GM21423 (cell line): ENCODE results near the gene ZDHHC8.

Experiments
- ATAC-seq: cut with Tn5 transposase; IDR thresholded peaks from one replicate; pipeline ENCODE4 v1.9.1; 2021; ENCODE audit warnings: mild to moderate bottlenecking, moderate library complexity; ENCODE audit not compliant: unreplicated experiment

The ZDHHC8 gene

DNA sequence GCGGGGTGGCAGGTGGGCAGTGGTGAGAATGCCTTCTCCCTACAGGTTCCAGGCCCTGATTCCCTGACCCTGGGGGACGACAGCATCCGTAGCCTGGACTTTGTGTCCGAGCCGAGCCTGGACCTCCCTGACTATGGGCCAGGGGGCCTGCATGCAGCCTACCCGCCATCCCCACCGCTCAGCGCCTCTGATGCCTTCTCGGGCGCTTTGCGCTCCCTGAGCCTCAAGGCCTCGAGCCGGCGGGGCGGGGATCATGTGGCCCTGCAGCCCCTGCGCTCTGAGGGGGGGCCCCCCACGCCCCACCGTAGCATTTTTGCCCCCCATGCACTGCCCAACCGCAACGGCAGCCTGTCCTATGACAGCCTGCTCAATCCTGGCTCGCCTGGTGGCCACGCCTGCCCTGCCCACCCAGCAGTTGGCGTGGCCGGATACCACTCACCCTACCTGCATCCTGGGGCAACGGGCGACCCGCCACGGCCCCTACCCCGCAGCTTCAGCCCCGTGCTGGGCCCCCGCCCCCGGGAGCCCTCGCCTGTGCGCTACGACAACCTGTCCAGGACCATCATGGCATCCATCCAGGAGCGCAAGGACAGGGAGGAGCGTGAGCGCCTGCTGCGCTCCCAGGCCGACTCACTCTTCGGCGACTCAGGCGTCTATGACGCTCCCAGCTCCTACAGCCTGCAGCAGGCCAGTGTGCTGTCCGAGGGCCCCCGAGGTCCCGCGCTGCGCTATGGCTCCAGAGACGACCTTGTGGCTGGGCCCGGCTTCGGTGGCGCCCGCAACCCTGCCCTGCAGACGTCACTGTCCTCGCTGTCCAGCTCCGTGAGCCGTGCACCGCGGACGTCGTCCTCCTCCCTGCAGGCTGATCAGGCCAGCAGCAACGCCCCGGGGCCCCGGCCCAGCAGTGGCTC, 11.4 kb downstream of the ZDHHC8 start:
- ATAC-seq = no peak

DNA sequence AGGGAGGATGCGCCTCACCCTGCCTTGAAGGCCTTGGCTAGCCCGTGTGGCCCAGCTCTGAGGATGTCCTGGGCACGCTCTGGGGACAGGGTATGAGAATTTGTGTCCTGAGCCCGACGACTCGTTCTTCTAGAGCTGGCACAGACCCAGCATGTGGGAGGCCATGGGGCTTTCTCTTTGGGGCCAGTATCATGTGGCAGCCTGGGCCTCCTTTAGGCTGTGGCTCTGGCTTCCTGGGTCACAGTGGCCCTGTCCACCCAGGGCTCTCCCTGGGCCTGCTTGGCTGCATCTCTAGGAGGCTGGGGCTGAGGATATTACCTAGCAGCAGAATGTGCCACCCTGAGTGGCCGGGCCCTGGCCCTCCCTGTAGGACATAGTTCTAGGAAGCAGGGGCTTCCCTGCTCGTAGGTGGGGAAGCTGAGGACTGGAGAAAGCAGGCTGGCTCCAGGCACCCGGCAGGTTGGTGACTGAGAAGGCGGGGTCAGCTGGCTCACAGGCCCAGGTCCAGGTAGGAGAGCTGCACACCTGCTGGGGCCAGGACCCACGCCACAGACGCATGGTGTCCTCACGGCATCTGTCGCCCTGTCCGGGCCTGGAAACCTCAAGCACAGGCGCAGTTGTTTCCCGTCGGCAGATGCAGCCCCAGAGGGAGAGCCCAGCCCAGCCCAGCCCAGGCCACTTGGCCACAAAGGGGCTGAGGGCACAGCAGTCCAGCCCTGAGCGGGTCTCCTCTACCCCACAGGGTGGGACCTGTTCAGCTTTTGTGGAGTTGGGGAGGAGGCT, 12.5 kb downstream of the ZDHHC8 start:
- ATAC-seq = no peak

DNA sequence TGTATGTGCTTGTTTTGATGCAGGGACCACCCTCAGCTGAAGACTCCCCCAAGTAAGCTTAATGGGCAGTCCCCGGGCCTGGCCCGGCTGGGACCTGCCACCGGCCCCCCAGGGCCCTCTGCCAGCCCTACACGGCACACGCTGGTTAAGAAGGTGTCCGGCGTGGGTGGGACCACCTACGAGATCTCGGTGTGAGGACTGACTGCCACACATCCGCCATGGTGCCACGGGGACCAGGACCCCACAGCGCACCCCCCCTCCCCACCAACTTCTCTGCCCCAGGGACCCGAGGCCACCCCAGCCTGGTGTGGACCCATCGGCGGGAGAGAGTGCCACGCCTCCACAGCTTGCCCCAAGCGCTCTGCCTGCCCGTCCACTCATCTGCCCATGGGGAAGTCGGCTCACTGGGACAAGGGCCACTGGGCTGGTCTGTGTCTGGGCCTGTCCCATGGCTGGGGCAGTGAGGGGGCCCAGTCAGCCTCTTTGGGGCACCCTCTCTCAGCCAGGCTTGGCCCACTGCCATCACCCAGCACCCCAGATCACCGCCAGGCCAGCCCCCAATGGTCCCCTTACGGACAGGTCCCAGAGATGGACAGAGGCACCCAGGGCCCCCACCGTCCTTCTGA, 13.7 kb downstream of the ZDHHC8 start:
- ATAC-seq = no peak

DNA sequence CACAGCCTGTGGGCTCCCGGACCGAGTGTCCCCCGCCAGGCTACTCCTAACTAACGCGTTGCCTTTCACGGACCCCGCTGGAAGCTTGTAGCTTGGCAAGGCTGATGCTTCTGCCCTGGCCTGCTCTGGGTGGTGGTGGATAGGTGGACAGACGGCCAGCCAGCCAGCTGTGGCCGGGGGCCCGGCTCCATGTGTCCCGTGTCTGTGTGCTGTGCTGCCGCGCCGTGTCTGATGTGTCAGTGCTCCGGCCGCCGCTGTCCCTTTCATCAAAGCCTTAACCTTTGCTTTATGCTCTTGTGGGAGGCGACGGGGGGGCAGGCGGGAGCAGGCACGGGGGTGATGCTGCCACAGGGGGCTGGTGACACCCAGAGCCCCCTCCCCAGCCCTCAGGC, 14.2 kb downstream of the ZDHHC8 start:
- no peak for ATAC-seq

DNA sequence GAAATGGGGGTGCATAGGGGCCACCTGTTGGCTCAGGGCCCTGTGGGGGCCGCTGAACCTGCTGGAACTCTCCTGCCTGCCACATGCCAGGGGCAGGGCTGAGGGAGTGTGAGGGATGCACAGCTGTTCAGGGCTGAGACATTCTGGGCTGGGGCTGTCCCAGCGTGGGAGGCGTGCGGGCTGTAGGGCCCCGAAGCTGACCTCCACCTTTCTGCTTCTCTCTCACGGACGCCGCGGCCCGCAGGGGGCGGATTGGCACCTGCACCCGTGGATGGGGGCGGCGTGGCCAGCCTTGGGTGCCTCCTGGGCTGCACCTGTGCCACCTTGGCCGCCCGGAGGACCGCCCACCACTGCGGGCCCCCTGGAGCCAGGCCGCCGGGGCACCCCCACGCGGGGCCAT, 15.2 kb downstream of the ZDHHC8 start:
- no peak for ATAC-seq

DNA sequence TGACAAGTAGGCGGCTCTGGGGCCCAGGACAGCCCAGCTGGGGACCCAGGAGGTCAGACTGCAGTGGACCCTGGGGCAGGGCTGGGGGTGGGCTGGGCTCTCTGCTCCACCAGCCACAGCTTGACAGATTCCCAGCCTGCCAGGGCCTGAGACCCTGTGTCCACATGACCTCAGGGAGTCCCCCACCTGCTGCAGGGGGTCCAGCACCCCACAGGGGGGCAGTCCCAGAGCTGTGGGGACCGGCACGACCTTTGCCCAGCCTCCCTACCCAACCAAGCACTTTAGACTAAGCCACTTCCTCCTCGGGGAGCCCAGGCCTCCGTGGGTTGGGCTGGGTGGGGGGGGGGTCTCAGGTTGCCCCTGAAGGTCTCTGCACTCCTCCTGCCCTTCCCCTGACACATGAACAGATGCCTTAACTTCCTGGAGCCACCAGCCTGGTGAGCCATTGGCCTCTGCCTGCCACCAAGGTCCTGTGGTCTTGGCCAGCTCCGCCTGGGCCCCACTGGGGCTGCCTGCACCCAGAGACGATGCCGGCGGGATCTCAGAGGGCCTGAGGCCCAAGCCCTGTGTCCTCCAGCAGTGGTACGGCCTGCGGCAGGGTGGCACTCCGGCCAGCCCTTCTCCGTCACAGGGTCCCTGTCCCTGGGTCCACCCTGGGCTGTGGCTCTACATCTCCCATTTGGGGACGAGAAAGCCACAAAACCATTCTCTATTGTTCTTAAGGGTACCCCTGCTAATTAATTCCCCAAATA, 15.8 kb downstream of the ZDHHC8 start:
- no peak for ATAC-seq

DNA sequence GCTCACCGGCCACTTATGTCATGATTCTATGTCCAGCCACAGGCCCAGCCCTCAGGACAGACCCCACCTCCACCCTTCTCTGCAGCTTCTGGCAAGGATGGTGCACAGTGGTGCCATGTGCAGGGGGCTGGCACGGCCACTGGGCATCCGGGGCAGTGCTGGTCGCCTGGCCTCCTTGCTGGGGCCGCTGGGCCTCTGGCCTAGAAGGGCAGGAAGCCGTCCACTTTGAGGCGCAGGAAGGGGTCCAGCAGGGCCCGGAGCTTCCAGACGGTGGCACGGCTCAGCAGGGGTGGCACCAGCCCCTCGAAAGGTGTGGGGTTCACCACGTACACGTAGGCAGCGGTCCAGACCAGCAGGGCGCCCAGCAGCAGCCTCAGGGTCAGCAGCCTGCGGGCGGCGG, 16.8 kb downstream of the ZDHHC8 start:
- no peak for ATAC-seq

DNA sequence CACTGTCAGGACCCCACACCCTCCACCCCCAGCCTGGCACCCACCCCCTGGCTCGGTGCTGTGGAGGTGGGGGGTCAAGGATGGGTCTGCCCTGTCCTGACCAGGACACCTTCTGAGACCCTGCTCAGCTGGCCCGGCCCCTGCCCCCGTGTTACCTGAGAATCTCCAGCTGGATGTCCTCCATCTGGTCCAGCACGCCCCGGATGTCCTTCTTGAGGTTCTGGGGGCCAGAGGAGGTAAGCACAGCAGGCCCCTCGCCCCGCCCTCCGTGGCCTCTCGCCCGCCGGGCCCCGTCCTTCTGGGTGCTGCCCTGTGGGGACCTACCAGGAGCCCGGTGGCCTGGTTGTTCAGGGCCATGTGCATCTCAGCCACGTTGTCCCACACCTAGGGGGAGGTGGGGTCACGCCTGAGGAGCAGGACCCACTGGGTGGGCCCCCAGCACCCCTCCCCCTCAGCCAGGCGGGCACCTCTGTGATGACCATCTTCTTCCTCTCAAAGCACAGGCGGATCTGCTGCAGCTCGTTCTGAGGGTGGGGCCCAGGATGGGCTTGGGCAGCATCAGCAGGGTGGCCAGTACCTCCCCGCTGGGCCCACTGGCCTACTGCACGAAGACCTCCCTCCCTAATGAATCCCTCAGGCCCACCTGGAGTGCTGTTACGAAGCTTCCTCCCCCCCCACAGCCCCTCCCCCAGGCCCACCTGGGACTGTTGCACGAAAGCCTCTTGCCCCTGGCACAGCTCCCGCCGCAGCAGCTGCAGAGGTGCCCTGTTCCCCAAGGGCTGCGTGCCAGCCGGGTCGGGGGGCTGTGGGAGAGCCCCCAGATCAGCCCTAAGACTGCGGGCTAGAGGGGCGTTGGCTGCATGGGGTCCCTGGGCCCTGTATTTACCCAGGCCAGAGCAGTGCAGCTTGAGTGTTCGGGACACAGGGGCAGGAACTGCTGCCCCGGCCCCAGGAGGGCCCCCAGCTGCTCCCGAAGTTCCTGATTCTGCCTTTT, 17.9 kb downstream of the ZDHHC8 start:
- ATAC-seq = no peak

DNA sequence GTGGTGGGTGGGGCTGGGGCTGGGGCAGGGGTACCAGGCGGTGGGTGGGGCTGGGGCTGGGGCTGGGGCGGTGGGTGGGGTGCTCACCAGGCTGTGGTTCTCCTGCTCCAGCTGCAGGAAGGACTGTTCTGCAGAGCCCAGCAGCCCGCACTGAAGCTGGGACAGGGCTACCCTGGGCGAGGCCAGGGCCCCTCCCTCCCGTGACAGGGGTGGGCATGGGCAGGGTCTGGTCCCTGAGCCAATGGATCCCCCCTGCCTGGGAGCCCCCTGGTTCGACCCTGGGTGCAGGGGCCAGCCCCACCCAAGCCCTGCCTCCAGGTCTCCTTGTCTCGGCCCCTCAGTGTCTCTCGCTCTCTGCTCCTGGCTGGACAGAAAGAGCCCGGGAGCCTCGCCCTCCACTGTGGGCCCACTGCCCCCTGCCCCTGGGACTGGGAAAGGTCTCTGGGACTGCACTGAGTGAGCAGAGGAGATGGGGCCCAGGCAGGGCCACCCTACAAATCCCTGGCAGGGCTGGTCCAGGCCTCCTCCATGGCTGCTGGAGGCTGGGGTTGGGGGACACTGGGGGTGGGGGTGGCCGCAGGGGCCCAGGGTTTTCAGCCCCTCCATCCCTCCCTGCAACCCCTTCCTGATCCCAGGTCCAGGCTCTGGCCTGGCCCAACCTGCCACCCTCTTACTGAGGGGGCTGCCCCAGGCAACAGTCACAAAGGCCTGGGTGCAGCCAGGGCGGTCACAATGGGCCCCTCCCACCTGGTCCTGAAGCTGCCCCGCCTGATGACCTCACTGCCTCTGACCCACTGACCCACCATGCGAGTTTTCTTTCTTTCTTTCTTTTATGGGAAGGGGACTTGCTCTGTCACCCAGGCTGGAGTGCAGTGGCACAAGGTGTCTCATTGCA, 19.0 kb downstream of the ZDHHC8 start, which contains the start of gene CCDC188:
TSS of gene CCDC188 (minus strand) at position 675 of the 895 bp plus-strand sequence. CDS start at position 606, 69 bp downstream.
- no peak for ATAC-seq

DNA sequence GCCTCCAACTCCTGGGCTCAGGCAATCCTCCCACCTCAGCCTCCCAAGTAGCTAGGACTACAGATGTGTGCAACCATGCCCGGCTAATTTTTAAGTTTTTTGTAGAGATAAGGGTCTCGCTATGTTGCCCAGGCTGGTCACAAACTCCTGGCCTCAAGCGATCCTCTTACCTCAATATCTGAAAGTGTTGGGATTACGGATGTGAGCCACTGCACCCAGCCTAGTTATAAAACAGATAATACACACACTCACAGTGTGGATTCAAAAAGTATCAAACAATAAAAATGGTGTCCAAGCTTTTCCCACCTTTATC, 19.6 kb downstream of the ZDHHC8 start:
- ATAC-seq = no peak

DNA sequence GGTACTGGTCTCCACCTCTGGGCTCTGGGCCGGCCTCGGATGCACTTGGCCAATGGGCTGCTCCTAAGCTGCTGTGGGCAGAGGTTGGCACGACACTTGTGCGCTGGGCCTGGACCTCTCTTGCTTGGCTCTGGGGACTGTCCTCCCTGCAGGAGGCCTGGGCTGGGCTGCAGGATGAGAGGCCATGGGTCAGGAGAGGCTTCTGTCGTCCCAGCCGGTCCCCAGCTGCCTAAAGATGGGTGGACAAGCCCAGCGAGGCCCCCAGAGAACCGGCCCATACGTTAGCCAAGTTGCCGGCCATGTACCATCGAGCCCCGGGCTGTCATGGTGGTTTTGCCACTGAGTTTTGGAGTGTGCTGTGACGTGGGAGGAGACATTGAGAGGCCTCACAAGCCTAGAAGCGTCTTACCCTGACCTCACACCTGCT, 20.9 kb downstream of the ZDHHC8 start:
- no peak for ATAC-seq

DNA sequence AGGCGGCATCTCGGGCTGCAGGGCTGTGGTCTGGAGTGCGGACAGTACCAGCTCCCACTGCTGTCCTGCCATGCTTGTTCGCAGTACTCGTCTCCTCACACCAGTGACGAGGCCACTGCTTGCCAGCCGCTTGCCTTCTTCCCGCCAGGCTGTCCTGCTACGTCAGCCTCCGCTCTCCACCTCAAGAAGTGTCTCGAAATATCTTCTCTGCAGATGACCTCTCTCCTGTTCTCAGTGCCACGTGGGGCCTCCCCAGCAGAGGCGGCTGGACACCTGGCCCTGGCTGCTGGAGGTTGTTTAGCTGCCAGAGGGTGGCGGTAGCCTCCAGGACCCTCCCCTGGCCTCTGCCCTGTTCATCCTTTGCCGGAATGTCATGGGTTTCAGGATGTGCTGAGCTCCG, 22.3 kb downstream of the ZDHHC8 start:
- no peak for ATAC-seq

DNA sequence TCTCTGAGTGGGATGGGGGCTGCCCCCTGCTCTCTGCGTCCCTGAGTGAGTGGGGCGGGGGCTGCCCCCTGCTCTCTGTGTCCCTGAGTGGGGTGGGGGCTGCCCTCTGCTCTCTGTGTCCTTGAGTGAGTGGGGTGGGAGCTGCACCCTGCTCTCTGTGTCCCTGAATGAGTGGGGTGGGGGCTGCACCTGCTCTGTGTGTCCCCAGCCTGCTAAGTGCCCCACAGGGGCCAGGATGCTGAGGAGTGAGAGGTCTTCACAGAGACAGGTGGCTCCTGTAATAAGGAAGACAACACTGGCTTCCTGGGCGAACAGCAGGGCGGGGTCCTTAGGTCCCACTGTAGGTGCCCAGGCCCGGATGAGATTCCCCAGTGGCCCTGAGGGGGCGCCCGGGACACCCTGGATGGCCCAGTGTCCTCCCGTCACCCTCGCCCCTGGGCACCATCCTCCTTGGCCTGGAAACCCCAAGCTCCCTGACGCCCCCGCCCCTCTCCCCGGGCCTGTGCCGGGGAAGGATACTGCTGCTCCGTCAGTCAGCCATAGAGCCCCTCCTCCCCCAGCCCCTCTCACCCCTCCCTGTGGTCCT, 23.1 kb downstream of the ZDHHC8 start:
- no peak for ATAC-seq

DNA sequence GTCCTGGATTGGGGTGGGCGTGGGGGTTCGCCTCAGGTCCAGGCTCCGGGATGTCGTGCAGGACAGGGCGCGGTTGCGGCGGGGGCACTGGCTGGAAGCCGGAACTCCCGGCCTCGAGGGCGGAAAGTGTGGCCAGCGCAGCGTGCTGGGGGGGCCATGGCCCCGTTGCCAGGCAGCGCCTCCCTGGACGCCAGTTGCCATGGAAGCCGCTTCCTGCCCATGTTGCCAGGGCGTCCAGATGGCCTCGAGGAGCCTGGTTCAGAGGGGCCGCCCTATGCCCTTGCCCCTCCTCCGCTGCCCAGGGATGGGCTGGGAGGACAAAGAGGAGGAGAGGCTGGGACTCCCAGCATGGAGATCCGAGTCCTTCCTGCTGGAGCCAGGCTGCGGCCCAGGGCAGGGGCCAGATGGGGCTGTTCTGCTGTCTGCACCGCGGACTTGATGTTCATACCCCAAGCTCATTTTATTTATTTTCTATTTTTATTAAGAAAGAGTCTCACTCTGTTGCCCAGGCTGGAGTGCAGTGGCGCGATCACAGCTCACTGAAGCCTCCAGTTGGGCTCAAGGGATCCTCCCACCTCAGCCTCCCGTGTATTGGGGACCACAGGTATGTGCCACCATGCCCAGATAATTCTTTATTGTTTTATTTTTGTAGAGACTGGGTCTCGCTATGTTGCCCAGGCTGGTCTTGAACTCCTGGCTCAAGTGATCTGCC, 23.9 kb downstream of the ZDHHC8 start:
- no peak for ATAC-seq

DNA sequence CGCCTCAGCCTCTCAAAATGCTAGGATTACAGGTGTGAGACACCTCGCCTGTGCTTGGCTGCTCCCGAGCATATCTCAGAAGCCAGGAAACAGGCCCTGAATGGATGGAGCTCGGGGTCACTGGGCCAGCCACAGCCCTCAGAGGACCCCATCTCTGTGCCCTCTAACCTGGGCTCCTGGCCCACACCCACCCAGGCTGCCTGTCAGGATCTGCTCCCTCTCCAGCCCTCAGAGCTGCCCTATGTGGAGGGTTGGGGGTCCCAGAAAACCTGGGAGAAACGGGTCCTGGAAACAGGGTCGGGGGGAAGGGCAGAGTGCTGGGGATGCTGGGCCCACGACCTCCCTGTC, 24.4 kb downstream of the ZDHHC8 start:
- ATAC-seq = no peak

DNA sequence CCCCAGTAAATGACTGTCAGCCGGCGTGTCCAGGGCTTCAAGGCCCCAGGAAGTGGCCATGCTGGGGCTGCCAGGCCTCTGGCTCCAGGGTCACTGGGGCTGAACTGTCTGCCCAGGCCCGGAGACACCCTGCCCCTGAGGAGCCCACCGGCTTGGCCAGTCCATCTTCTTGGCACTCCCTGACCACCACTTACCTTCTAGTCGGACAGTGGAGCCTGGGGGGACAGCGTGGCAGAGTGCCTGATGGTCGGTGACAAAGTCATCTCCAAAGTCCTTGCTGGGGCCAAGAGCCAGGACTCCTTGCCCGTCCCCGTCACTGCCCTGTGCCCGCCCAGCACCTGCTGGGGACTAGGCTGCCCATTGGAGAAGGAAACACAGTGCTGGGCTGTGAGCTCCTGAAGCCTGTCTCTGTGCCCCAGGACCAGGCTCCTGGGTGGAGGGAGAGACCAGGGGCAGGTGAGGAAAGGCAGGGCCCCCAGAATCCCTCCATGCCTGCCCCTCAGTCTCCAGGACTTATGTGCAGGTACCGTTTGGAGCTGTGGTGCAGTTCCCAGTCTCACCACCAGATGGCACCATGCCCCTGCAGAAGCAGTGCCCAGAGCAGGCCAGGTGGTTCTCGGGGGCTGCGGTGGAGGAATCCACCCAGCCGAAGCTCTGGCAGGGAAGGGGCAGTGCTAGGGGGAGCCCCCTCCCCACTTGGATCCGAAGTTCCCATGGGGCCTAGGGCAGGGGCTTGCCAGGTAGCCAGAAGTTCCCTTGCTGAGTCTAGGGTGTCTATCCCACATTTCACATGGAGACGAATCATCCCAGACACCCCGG, 25.2 kb downstream of the ZDHHC8 start:
- ATAC-seq = no peak
